Middle frontal gyrus (tissue), 1 donor: ENCODE measurements around the gene GPLD1.
"Not testable (repeated sequence)": the region's sequence is repeated elsewhere in the genome, so short reads cannot be mapped to it uniquely, and the experiment has no call there.

Experiments
- DNase-seq: peaks from one replicate; pipeline ENCODE4 v3.0.0-alpha.2; 2015; ENCODE audit warnings: low spot score; ENCODE audit errors: extremely low spot score

Gene GPLD1

DNA sequence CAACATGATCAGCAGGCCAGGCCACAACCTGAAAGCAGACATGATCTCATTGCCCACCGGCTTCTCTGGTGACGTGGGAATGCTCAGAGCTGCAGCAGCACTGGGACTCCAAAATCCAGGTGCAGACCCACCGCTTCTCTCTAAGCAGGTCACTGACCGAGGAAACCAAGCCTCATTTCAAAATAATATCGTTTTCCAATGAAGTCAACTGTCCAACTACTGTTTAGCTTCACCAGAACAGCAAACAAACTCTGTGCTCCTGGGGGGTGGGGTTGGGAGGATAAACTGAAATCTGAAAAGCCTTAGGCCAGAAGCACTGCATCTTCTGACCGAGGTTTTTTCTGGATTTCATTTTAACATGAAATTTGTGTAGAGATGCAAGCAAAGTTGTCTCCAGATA is at the start of gene GPLD1:
GPLD1 (minus strand) TSS at position 109 of the 400 bp plus-strand sequence; CDS start at position 42, 67 bp downstream.
- DNase-seq, result no peak

GRCh38 chr6:24537771-24538385 is 48.5 kb upstream of the GPLD1 start:
- DNase-seq, result no peak

GRCh38 chr6:24537082-24537699 is 47.8 kb upstream of the GPLD1 start:
- DNase-seq, result no peak

DNA sequence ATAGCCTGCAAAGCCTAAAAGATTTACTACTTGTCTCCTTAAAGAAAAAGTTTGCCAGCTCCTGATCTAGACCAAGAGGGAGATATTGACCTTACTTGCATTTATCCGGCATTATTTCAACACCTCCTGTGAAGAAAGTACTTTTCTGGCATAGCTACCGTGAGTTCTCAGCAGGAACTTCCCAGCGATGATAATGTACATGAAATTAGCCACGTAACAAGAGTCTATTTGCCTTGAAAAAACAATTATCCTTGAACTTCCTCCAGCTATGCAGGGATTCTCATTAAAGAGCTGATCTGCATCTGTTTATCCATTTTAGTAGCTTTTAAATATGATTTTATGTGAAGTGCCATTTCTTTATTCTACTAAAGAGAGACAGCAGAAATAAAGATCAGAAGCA is 47.1 kb upstream of the GPLD1 start:
- DNase-seq, result no peak

DNA sequence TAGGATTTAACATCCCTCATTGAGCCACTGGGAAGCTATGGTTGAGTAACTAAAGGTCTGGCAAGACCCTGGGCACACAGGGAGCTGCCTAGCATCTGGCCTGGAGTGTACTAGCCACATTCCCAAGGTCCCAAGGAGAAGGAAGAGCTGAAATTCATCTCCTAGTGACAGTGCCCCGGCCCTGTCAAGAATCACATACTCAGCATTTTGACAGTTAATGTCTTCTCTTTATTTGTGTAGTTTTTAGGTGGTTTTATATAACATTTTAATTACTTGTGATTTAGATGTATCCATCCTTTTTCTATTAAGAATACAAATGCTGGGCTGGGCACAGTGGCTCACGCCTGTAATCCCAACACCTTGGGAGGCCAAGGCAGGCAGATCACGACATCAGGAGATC is 45.8 kb upstream of the GPLD1 start:
- no peak for DNase-seq

DNA sequence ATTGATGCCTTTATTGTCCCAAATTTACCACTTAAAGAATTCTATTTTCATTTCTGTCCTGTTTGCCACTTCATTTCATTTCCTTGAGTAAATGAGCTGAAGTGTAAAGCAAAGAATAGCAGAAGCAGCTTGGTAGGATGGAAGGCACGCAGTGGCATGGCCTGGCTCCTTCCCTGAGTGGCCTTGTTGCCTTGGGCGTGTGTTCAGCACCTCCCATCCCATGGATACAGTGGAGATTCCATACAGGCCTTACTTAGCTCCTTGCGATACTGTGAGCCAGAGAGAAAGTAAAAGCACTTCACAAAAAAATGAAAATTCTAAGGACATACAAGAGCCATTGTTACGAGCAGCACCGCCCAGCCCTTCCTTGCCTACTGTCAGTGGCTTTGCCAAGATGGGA is 45.0 kb upstream of the GPLD1 start:
- no peak for DNase-seq

DNA sequence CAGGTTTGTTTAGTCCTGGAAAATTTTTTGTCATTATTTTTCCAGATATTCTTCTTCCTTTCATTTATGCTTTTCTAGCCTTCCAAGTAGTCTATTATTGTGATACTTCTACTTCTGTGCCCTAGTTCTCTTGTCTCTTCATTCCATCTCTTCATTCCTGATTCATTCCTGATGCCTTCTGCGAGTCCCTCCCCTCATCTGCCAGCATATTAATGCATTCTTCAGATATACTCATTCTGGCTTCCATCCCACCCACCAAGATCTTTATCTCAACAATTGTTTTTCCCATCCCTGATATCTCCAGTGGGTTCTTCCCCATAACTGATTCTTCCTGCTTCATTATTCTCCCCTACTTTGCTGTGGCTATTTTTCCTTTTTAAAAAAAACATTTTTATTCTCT is 40.6 kb upstream of the GPLD1 start:
- DNase-seq, result no peak

- DNase-seq, result no peak
These were observed 35.4 kb upstream of the GPLD1 start for GRCh38 chr6:24524805-24525204.

DNA sequence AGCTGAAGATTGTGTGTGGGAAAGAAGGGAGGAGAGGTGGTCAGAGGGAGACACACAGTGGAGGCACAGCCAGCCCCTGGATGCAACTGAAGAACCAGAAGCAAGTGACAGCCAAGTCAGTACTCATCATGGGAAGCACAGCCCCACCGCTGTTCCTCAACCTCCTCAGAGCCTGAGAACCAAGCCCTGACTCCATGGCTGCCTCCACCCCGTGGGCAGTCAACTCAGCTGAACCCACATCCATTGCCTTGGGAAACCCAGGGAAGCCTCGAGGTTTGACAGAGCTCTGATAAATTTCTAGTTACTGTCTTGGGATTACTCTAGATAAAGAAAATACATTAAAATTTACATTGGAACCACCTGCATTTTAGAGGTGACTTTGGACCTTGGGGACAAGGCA is 35.0 kb upstream of the GPLD1 start:
- DNase-seq, result no peak

GRCh38 chr6:24522228-24523176 is 33.1 kb upstream of the GPLD1 start:
- DNase-seq, result no peak

DNA sequence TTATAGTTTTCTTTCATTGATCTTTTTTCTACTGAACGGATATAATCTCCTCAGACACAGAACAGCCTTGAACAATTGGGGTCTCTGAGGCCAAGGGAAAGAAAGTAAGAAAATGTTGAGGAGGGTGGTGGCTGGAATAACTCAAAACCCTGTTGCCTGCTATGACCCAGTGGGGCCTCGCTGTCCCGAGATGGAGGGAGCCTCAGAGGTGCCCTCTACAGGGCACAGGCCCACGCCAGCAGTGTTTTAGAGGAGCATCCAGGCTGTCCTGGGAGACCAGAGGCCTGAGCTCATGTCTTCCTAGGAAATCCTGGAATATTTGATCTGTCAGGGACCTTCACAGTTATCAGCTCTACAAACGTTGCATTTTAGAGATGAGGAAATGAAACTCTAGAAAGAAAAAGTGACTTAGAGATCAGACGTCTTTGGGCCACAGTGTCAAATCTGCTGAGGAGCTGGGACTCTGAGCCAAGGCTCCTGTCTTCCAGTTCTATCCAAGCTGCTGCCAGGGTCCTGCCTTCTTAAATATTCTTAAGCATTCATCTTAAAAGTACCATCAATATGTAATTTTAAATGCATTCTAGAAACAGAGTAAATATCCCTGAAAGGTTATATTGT is 31.7 kb upstream of the GPLD1 start:
- DNase-seq, result no peak

GRCh38 chr6:24517659-24518543 is 28.5 kb upstream of the GPLD1 start:
- DNase-seq, result no peak

GRCh38 chr6:24513602-24514001 is 24.2 kb upstream of the GPLD1 start:
- DNase-seq, result no peak

DNA sequence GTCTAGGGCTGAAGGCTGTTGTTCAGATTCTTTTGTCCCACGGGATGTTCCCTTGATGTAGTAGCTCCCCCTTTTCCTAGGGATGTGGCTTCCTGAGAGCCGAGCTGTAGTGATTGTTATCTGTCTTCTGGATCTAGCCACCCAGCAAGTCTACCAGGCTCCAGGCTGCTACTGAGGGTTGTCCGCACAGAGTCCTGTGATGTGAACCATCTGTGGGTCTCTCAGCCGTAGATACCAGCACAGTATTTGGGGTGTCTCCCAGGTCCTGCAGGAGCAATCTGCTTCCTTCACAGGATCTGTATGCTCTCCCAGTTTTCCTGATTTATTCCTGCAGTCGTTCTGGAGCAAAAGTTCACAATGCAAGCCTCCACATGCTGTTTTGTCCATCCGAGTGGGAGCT is 22.6 kb upstream of the GPLD1 start:
- DNase-seq, result not testable (repeated sequence)

DNA sequence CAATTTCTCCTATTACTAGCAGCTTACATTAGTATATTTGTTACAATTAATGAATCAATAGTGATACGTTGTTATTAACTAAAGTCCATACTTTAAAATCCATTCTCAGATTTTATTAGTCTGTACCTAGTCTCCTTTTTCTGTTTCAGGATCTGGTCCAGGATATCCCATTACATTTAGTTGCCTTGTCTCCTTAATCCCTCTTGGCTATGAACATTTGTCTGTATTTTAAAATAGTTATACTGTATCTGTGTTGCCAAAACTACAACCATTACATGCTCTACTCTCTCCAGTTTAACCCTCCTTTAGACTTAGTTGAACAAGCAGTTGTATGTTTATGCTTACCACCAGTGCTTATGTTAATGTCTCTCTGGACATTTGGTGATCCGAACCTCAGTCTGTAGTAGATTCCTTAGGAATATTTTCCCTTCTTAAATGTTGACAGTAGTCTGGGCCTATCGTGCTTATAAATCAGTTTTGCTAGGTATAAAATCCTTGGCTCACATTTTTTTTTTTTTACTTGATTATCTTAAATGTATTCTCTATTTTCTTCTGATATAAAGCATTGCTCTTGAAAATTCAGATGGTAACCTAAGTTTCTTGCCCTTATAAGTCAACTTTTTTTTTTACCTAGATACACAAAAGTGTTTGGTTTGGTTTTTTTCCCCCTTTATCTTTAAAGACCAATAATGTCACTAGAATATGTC is 17.6 kb upstream of the GPLD1 start:
- no peak for DNase-seq

DNA sequence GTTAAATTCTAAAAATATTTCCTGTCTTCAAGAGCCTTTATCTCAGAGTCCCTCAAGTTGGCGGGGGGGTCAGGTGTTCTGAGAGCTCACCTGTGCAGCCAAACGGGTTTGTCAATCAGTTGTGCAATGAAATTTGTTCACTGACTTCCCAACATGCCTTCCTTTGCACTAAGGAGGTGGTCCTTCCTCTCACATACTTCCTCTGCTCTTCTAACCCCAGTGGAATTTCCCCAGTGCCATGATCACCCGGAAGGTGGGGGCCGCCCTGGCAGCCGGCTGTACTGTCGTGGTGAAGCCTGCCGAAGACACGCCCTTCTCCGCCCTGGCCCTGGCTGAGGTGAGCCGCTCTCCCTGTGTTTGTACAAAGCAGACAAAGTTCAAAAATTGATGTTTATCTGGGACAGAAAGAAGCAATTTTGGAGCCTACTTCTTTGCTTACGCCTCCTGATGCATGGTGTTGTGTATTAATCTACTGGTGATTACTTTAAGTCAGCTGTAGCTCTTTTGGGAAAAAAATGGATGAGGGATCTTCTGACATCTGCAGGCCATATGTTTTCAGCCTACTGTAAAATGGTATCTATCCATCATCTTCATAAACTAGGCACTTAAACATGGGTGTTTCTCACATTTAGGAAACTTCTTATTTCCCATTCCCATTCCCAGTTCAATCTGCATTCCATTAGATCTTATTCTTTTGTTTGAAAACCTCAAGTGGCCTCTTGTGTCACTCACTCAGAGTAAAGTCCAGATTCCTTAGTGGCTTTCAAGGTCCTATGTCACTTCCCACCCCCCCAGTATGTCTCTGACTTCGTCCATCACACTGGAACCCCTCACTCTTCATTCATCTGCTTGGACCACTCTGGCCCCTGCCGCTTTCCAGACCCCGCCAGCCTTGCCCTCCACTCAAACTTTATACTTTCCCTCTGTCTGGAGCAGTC is 15.5 kb upstream of the GPLD1 start:
- no peak for DNase-seq

DNA sequence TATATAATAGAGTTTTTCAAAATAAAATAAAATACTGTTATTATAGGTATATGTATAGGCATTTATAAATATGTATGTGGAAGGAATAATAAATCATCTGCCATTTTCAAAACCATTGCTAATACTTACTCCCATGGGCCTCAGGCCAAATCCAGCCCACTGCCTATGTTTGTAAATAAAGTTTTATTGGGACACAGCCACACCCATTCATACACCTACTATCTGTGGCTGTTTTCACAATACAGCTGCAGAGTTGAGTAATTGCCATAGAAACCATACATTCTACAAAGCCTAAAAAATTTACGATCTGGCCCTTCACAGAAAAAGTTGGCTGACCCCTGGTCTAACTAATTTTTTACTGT is 14.9 kb upstream of the GPLD1 start:
- no peak for DNase-seq

- DNase-seq, result no peak
These were observed 12.5 kb upstream of the GPLD1 start for GRCh38 chr6:24501914-24502313.

DNA sequence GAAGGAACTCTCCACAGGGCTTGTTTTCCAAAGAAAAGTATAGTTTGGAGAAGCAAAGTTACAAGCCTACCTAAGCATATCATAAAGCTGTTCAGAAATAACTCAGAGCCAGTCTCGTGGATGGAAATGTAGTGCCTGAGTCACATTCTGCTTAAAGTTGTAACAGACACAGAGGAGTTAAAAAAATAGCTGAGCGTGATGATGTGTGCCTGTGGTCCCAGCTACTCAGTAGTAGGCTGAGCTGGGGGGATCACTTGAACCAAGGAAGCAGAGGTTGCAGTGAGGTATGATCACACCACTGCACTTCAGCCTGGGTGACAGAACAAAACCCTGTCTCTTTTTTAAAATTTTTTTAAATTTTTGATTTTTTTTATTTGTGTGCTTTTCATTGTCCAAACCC is 12.0 kb upstream of the GPLD1 start:
- no peak for DNase-seq
